ENCODE results near the gene CNTN5.

The CNTN5 gene

GRCh38 chr11:99418927-99419720 is 398.4 kb downstream of the CNTN5 start:
- DNase-seq: no peak

GRCh38 chr11:99419991-99420390 is 399.2 kb downstream of the CNTN5 start:
- no peak for DNase-seq

- no peak for DNase-seq
Measured at GRCh38 chr11:99422581-99423427, 402.1 kb downstream of the CNTN5 start.

- no peak for DNase-seq
Measured at GRCh38 chr11:99423428-99423983, 402.8 kb downstream of the CNTN5 start.

GRCh38 chr11:99424313-99425084 is 403.8 kb downstream of the CNTN5 start:
- no peak for DNase-seq

GRCh38 chr11:99425596-99425995 is 404.8 kb downstream of the CNTN5 start:
- no peak for DNase-seq

GRCh38 chr11:99432677-99433076 is 411.9 kb downstream of the CNTN5 start:
- DNase-seq: no peak

- no peak for DNase-seq
Measured at GRCh38 chr11:99443276-99443675, 422.5 kb downstream of the CNTN5 start.

GRCh38 chr11:99446400-99446799 is 425.7 kb downstream of the CNTN5 start:
- DNase-seq: no peak

- no peak for DNase-seq
Measured at GRCh38 chr11:99449345-99449744, 428.6 kb downstream of the CNTN5 start.

- no peak for DNase-seq
Measured at GRCh38 chr11:99452075-99452474, 431.3 kb downstream of the CNTN5 start.

- no peak for DNase-seq
Measured at GRCh38 chr11:99461913-99462312, 441.2 kb downstream of the CNTN5 start.

- no peak for DNase-seq
Measured at GRCh38 chr11:99464985-99465384, 444.2 kb downstream of the CNTN5 start.

GRCh38 chr11:99489581-99489980 is 468.8 kb downstream of the CNTN5 start:
- no peak for DNase-seq

GRCh38 chr11:99494065-99494464 is 473.3 kb downstream of the CNTN5 start:
- no peak for DNase-seq

GRCh38 chr11:99501655-99502054 is 480.9 kb downstream of the CNTN5 start:
- no peak for DNase-seq

GRCh38 chr11:99505316-99505715 is 484.6 kb downstream of the CNTN5 start:
- no peak for DNase-seq

- no peak for DNase-seq
Measured at GRCh38 chr11:99505831-99506230, 485.1 kb downstream of the CNTN5 start.

GRCh38 chr11:99509863-99510262 is 489.1 kb downstream of the CNTN5 start:
- no peak for DNase-seq

- DNase-seq: no peak
Measured at GRCh38 chr11:99513368-99513767, 492.6 kb downstream of the CNTN5 start.

- DNase-seq: no peak
Measured at GRCh38 chr11:99519095-99519494, 498.3 kb downstream of the CNTN5 start.

- DNase-seq: no peak
Measured at GRCh38 chr11:99522467-99523173, 501.9 kb downstream of the CNTN5 start.
